ENCODE data around the gene PRF1. TPM values are rescaled to one million over a fixed set of nuclear protein-coding genes. Genes with fewer than 3 reads are reported as not detected.
"Not testable (repeated sequence)": the region's sequence is repeated elsewhere in the genome, so short reads cannot be mapped to it uniquely, and the experiment has no call there.

PRF1 gene
- total and polyA plus RNA-seq, 3 experiments from 2014 or later, result 94.8 to 762 (median 95.7) TPM

GRCh38 chr10:70581176-70581575 is 21.4 kb downstream of the PRF1 start:
- not testable (repeated sequence) for H3K36me3 ChIP-seq (ENCODE audit: insufficient read depth, low read length); H3K9me3 ChIP-seq (ENCODE audit: low read length); H3K27ac ChIP-seq (ENCODE audit: low read depth, low read length); H3K36me3 Mint-ChIP-seq; H3K27me3 ChIP-seq (ENCODE audit: insufficient read depth, low read length, poor library complexity, severe bottlenecking); DNase-seq; H3K4me3 ChIP-seq (ENCODE audit: low read length); H3K4me3 Mint-ChIP-seq; H3K9me3 Mint-ChIP-seq; H3K27me3 Mint-ChIP-seq
- POLR2A ChIA-PET, result interaction anchor here (0.7 kb wide), 1 partner anchor 110 kb away, joined by 3 read pairs; no protein-coding TSS in a partner anchor
- CTCF ChIA-PET, result interaction anchor here (0.9 kb wide), 1 partner anchor 22 kb away, joined by 3 read pairs; no protein-coding TSS in a partner anchor
- Mint-ChIP-seq H3K27ac (peak overlapping the region in 2 of 8 donors; percentile 36 to 61), H3K4me1 (peaks cover 42 to 44% (median 43%) of the 10 kb centered on the region in 3 donors)
- peaks cover 41% of the 10 kb centered on the region for H3K4me1 ChIP-seq (ENCODE audit: insufficient read depth, low read length)

GRCh38 chr10:70579234-70580002 is 23.1 kb downstream of the PRF1 start:
- peak in 2 of 5 donors; percentile 38 to 53 for DNase-seq
- Mint-ChIP-seq H3K36me3 (no peaks in the 10 kb centered on the region), H3K4me3 (peak overlapping the region; percentile 68 to 87 (median 76)), H3K9me3 (no peaks in the 10 kb centered on the region), H3K27ac (peak overlapping the region; percentile 87 to 98 (median 94)), H3K4me1 (peaks cover 52 to 53% (median 52%) of the 10 kb centered on the region in 3 donors), H3K27me3 (no peaks in the 10 kb centered on the region)
- Histone ChIP-seq H3K27me3 (ENCODE audit: insufficient read depth, low read length, poor library complexity, severe bottlenecking) (no peaks in the 10 kb centered on the region), H3K4me3 (ENCODE audit: low read length) (no peak overlapping the region), H3K27ac (ENCODE audit: low read depth, low read length) (peak overlapping the region; percentile 27), H3K9me3 (ENCODE audit: low read length) (no peaks in the 10 kb centered on the region), H3K36me3 (ENCODE audit: insufficient read depth, low read length) (no peaks in the 10 kb centered on the region), H3K4me1 (ENCODE audit: insufficient read depth, low read length) (peaks cover 50% of the 10 kb centered on the region)
- POLR2A ChIA-PET, result interaction anchor here (0.5 to 1.9 kb wide), 4 partner anchors 23 to 33 kb away, joined by 3 to 14 read pairs (median 5); partner anchors contain the start of gene PRF1
- CTCF ChIA-PET, result interaction anchor here (0.7 to 1.6 kb wide), 3 partner anchors 13 to 20 kb away, joined by 3 to 14 read pairs (median 5); no protein-coding TSS in a partner anchor

- peaks cover 52 to 58% (median 53%) of the 10 kb centered on the region in 3 donors for H3K4me1 Mint-ChIP-seq
These were observed 24.1 kb downstream of the PRF1 start for GRCh38 chr10:70578371-70578947.

GRCh38 chr10:70576803-70577517 is 25.6 kb downstream of the PRF1 start:
- no peak for DNase-seq
- H3K27me3 ChIP-seq (ENCODE audit: insufficient read depth, low read length, poor library complexity, severe bottlenecking), result no peaks in the 10 kb centered on the region
- no peaks in the 10 kb centered on the region for H3K36me3 ChIP-seq (ENCODE audit: insufficient read depth, low read length)
- H3K9me3 ChIP-seq (ENCODE audit: low read length), result no peaks in the 10 kb centered on the region
- no peaks in the 10 kb centered on the region for H3K27me3 Mint-ChIP-seq
- H3K4me3 ChIP-seq (ENCODE audit: low read length), result peak overlapping the region; percentile 35
- H3K27ac Mint-ChIP-seq, result peak overlapping the region; percentile 60 to 98 (median 90)
- CTCF ChIA-PET, result interaction anchor here (1.0 to 1.1 kb wide), 3 partner anchors 8 to 18 kb away, joined by 3 read pairs; no protein-coding TSS in a partner anchor
- peak overlapping the region; percentile 39 for H3K27ac ChIP-seq (ENCODE audit: low read depth, low read length)
- H3K4me3 Mint-ChIP-seq, result peak overlapping the region; percentile 11 to 89 (median 73)
- POLR2A ChIA-PET, result interaction anchor here (0.7 to 1.9 kb wide), 3 partner anchors 25 to 909 kb away, joined by 6 to 14 read pairs (median 8); partner anchors contain the start of gene PRF1
- H3K4me1 Mint-ChIP-seq, result peaks cover 56 to 67% (median 60%) of the 10 kb centered on the region in 3 donors
- H3K4me1 ChIP-seq (ENCODE audit: insufficient read depth, low read length), result peaks cover 50% of the 10 kb centered on the region
- no peaks in the 10 kb centered on the region for H3K36me3 Mint-ChIP-seq
- no peaks in the 10 kb centered on the region for H3K9me3 Mint-ChIP-seq

More at GRCh38 chr10:70578371-70578947, 24.1 kb downstream of the PRF1 start:
- peak; percentile 27 to 84 (median 83) for DNase-seq
- no peaks in the 10 kb centered on the region for H3K36me3 ChIP-seq (ENCODE audit: insufficient read depth, low read length)
- H3K4me1 ChIP-seq (ENCODE audit: insufficient read depth, low read length), result peaks cover 50% of the 10 kb centered on the region
- H3K27me3 ChIP-seq (ENCODE audit: insufficient read depth, low read length, poor library complexity, severe bottlenecking), result no peaks in the 10 kb centered on the region
- H3K27me3 Mint-ChIP-seq, result no peaks in the 10 kb centered on the region
- ChIA-PET POLR2A (interaction anchor here (1.9 kb wide), 1 partner anchor 24 kb away, joined by 14 read pairs; the partner anchor contains the start of gene PRF1), CTCF (interaction anchor here (1.1 to 1.6 kb wide), 4 partner anchors 8 to 19 kb away, joined by 3 to 14 read pairs (median 3); no protein-coding TSS in a partner anchor)
- peak overlapping the region; percentile 26 to 76 (median 54) for H3K4me3 Mint-ChIP-seq
- no peaks in the 10 kb centered on the region for H3K9me3 ChIP-seq (ENCODE audit: low read length)
- no peaks in the 10 kb centered on the region for H3K9me3 Mint-ChIP-seq
- H3K27ac Mint-ChIP-seq, result peak overlapping the region; percentile 82 to 98 (median 92)
- no peaks in the 10 kb centered on the region for H3K36me3 Mint-ChIP-seq
- H3K4me3 ChIP-seq (ENCODE audit: low read length), result no peak overlapping the region
- peak overlapping the region; percentile 36 for H3K27ac ChIP-seq (ENCODE audit: low read depth, low read length)

GRCh38 chr10:70575874-70576802 is 26.4 kb downstream of the PRF1 start:
- Mint-ChIP-seq H3K27ac (peak overlapping the region; percentile 60 to 98 (median 92)), H3K27me3 (no peaks in the 10 kb centered on the region), H3K4me3 (peak overlapping the region; percentile 15 to 89 (median 73)), H3K9me3 (no peaks in the 10 kb centered on the region), H3K4me1 (peaks cover 56 to 68% (median 57%) of the 10 kb centered on the region in 3 donors), H3K36me3 (no peaks in the 10 kb centered on the region)
- Histone ChIP-seq H3K9me3 (ENCODE audit: low read length) (no peaks in the 10 kb centered on the region), H3K4me3 (ENCODE audit: low read length) (peak overlapping the region; percentile 35), H3K4me1 (ENCODE audit: insufficient read depth, low read length) (peaks cover 50% of the 10 kb centered on the region), H3K27ac (ENCODE audit: low read depth, low read length) (peak overlapping the region; percentile 39), H3K36me3 (ENCODE audit: insufficient read depth, low read length) (no peaks in the 10 kb centered on the region), H3K27me3 (ENCODE audit: insufficient read depth, low read length, poor library complexity, severe bottlenecking) (no peaks in the 10 kb centered on the region)
- DNase-seq, result peak in 2 of 5 donors; percentile 55 to 61
- POLR2A ChIA-PET, result interaction anchor here (0.6 to 1.3 kb wide), 4 partner anchors 16 to 910 kb away, joined by 3 to 8 read pairs (median 4); partner anchors contain the start of gene PRF1
- CTCF ChIA-PET, result interaction anchor here (0.7 to 2.8 kb wide), 6 partner anchors 9 to 38 kb away, joined by 3 to 7 read pairs (median 3); no protein-coding TSS in a partner anchor

- Mint-ChIP-seq H3K9me3 (no peaks in the 10 kb centered on the region), H3K4me1 (peaks cover 56 to 67% (median 57%) of the 10 kb centered on the region in 3 donors)
- peaks cover 50% of the 10 kb centered on the region for H3K4me1 ChIP-seq (ENCODE audit: insufficient read depth, low read length)
These were observed 27.1 kb downstream of the PRF1 start for GRCh38 chr10:70575486-70575873.

More at GRCh38 chr10:70575486-70575873, 27.1 kb downstream of the PRF1 start:
- DNase-seq, result no peak
- Histone ChIP-seq H3K27me3 (ENCODE audit: insufficient read depth, low read length, poor library complexity, severe bottlenecking) (no peaks in the 10 kb centered on the region), H3K27ac (ENCODE audit: low read depth, low read length) (peak overlapping the region; percentile 6), H3K36me3 (ENCODE audit: insufficient read depth, low read length) (no peaks in the 10 kb centered on the region), H3K4me3 (ENCODE audit: low read length) (no peak overlapping the region), H3K9me3 (ENCODE audit: low read length) (no peaks in the 10 kb centered on the region)
- Mint-ChIP-seq H3K36me3 (no peaks in the 10 kb centered on the region), H3K27me3 (no peaks in the 10 kb centered on the region), H3K27ac (peak overlapping the region in 7 of 8 donors; percentile 59 to 98 (median 86)), H3K4me3 (peak overlapping the region in 6 of 7 donors; percentile 15 to 89 (median 74))
- ChIA-PET CTCF (interaction anchor here (0.7 to 2.8 kb wide), 4 partner anchors 9 to 38 kb away, joined by 3 to 7 read pairs (median 3); no protein-coding TSS in a partner anchor), POLR2A (interaction anchor here (0.6 to 1.3 kb wide), 3 partner anchors 16 to 171 kb away, joined by 3 to 6 read pairs (median 3); partner anchors contain the start of gene PRF1)
